Measurements from ENCODE around the gene ICA1.

ICA1 gene

DNA sequence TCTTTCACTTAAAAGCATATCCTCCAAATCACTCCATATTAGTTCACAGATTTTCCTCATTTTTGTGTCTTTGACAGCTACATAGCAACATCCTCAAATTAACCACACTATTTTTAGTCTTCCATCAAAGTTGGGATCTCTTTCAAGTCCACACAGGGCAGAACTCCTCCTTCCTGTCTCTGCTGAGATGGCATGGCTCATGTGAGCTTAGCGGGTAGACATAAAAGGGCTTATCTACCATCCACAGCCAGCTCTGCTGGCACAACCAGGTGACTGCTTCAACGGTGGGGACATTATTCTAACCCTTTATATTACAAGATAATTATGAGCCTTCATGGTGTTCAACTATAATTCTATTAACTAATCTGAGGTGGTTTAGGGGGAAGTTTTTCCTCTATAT lies 35.5 kb downstream of the ICA1 start:
- H3K4me3 ChIP-seq (ENCODE audit: low read depth, low read length) = no peak overlapping the region
- TF ChIP-seq, protein P1, sequence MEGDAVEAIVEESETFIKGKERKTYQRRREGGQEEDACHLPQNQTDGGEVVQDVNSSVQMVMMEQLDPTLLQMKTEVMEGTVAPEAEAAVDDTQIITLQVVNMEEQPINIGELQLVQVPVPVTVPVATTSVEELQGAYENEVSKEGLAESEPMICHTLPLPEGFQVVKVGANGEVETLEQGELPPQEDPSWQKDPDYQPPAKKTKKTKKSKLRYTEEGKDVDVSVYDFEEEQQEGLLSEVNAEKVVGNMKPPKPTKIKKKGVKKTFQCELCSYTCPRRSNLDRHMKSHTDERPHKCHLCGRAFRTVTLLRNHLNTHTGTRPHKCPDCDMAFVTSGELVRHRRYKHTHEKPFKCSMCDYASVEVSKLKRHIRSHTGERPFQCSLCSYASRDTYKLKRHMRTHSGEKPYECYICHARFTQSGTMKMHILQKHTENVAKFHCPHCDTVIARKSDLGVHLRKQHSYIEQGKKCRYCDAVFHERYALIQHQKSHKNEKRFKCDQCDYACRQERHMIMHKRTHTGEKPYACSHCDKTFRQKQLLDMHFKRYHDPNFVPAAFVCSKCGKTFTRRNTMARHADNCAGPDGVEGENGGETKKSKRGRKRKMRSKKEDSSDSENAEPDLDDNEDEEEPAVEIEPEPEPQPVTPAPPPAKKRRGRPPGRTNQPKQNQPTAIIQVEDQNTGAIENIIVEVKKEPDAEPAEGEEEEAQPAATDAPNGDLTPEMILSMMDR (IDR thresholded peaks at IDR 0.05; ENCODE audit: borderline replicate concordance, insufficient read depth, low read depth, low read length) = no peak

DNA sequence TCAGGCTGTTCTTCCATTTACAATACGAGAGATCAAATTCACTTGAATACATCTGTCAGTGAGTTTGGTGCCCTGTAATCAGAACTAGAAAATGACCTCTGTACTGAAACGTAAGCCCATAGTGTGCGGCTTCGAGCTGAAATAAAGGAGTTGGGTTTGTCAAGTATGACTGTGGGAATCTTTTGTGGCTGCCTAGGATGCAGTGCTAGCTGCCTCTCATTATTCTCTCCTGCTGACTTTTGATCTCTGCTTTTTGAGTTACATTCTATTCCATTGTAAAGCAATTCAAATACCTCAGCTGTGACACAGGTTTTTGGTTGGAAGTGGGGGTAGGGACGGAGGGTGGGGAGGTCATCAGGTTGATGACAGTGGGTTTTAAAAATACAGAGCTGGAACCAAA lies 40.4 kb downstream of the ICA1 start:
- H3K4me3 ChIP-seq (ENCODE audit: low read depth, low read length) = no peak overlapping the region

GRCh38 chr7:8221101-8221495 lies 40.9 kb downstream of the ICA1 start:
- TF ChIP-seq, protein P1 (IDR thresholded peaks at IDR 0.05; ENCODE audit: borderline replicate concordance, insufficient read depth, low read depth, low read length) = no peak
- H3K4me3 ChIP-seq (ENCODE audit: low read depth, low read length) = no peak overlapping the region

More for the DNA sequence above, 40.4 kb downstream of the ICA1 start:
- TF ChIP-seq, protein P1 (IDR thresholded peaks at IDR 0.05; ENCODE audit: borderline replicate concordance, insufficient read depth, low read depth, low read length) = no peak

DNA sequence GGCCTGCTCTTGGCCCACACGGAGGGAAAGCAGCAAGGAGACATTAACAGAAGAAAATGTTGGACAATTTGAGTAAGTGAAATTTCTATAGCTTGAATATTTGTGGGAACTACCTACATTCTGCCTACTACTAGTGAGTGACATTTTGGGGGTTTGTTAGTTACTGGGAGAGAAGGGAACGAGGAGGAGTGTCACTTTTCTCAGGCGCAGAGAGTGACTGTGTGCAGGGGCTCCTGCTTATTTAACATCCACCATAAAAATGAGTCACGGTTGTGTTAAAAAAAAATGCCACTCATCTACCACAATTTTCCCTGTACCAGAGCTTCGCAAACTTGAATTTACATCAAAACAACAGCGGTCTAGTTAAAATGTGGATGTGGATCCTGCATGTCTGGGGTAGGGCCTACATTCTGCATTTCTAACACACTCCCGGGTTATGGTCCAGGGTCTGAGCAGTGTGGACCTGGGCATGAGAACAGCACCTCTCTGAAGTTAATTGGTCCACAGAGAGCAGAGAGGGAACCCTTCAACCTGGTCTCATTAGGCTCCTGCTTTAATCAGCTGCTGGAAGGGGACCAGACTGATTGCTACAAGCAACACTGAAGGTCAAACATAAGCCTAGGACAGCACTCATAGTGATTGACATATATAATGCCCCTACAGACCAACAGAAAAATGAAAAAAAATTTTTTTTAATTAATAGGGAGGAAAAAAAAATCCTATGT lies 41.4 kb downstream of the ICA1 start:
- no peak overlapping the region for H3K4me3 ChIP-seq (ENCODE audit: low read depth, low read length)
- TF ChIP-seq, protein P1 (IDR thresholded peaks at IDR 0.05; ENCODE audit: borderline replicate concordance, insufficient read depth, low read depth, low read length) = no peak

DNA sequence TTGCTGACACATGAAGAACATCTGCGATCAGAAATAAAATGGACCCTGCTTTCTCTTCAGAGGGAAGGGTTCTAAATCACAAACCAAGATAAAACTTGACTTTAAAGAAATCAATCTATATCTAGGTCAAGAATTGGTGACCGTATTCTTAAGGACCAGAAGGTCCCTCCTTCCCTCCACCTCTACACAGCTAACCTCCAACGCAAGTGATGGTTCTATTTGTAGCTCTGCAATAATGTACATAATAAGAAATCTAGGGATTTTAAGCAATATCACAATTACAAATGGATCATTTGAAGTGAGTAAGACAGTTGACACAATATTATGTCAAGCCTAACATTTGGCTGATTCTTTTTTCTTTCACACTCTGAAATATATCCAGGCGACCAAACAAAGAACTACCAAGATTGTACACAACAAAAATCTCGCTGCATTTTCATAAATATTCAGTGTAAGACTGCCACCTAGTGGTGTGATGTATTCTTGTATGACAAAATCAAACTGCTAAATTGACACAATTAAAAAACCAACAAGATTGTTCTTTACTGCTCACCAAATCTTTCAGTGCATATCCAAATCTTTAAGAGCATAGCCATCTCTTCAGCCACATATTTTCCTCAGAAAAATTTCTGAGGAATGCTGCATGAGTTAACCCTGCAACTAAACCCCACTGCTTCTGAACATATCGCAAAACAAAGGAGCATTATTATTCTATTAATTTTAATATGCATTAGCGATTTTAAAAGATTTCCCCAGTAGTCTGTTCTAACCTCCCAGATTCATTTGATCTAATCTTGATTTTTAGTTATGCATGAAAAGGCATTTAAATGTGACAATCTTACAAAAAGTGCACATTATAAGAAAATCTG lies 44.5 kb downstream of the ICA1 start:
- TF ChIP-seq, protein P1 (IDR thresholded peaks at IDR 0.05; ENCODE audit: borderline replicate concordance, insufficient read depth, low read depth, low read length) = 0 out of 2 replicates have a peak, but pooled peaks have one; percentile 21
- no peak overlapping the region for H3K4me3 ChIP-seq (ENCODE audit: low read depth, low read length)

- H3K4me3 ChIP-seq (ENCODE audit: low read depth, low read length) = no peak overlapping the region
- TF ChIP-seq, protein P1 (IDR thresholded peaks at IDR 0.05; ENCODE audit: borderline replicate concordance, insufficient read depth, low read depth, low read length) = no peak
Measured at GRCh38 chr7:8216334-8216690, 45.7 kb downstream of the ICA1 start.

Data from GM12875 (cell line).